ENCODE data around the gene FCHSD2.
"Not testable (repeated sequence)": the region's sequence is repeated elsewhere in the genome, so short reads cannot be mapped to it uniquely, and the experiment has no call there.

Gene FCHSD2

GRCh38 chr11:73013021-73013420, 129.1 kb downstream of the FCHSD2 start:
- no peak for DNase-seq (ENCODE audit: low read depth in 1 of 2, low spot score in 1 of 2)

DNA sequence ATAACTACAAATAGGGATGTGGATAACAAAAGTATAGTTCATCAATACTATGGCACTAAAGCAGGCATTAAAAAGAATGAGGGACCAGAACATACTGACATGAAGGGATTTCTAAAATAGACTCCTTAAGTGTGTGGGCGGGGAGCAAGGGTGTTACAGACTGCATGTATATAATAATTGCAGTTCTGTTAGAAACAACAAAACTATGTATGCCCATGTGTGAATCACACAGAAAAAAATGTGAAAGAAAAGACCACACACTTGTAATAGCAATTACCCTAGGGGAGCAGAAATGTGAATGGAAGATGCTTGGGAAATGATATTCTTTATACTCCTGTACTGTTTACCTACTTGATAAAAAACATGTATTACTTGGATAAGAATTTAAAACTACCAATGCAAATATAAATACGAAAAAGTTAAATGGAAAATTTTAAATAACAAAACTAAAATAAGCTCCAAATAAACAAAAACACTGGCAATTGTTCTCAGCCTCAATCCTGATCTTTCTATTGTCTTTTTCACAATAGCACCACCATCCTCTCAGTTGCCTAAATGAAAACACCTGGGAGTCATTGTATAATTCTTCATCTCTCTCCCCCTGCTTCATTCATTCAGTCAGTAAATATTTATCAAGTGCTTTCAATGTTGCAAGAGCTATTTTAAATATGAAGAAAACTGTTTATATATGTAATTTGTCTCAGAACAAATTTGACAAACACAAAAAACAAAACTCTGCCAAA, 129.8 kb downstream of the FCHSD2 start:
- DNase-seq (ENCODE audit: low read depth in 1 of 2, low spot score in 1 of 2): no peak

GRCh38 chr11:73011126-73011817, 130.8 kb downstream of the FCHSD2 start:
- no peak for DNase-seq (ENCODE audit: low read depth in 1 of 2, low spot score in 1 of 2)

DNA sequence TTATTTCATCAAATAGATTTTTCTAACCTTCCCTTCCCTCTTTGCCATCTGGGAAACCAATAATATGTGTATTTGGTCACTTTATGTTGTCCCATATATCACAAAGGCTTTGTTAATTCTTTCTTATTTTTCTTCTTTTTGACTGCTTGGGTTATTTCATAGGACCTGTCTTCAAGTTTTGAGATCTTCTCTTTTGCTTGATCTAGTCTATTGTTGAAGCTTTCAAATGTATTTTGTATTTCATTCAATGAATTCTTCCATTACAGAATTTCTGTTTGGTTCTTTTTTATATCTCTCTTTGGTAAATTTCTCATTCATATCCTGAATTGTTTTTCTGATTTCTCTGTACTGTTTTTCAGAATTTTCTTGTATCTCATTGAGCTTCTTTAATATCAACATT, 132.1 kb downstream of the FCHSD2 start:
- no peak for DNase-seq (ENCODE audit: low read depth in 1 of 2, low spot score in 1 of 2)

- DNase-seq (ENCODE audit: low read depth in 1 of 2, low spot score in 1 of 2): no peak
Measured at GRCh38 chr11:73004088-73004487, 138.0 kb downstream of the FCHSD2 start.

- DNase-seq (ENCODE audit: low read depth in 1 of 2, low spot score in 1 of 2): no peak
Measured at GRCh38 chr11:73003088-73003487, 139.0 kb downstream of the FCHSD2 start.

DNA sequence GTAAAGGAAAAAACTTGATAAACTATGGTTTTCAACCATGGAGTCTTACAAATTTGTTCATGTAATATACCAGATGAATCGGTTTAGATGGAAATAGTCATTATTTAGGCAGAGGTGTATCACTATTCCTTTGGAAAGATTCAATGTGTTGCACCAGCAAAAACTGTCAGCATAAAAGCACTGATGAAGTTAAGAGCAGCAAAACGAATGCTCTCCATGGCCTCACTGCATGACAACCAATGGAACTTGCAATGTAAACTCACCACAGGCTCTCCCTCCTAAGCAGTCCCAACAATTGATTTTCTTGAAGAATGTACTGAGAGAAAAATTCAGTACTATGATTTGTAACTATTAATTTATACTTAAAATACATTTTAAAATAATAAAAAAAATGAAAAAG, 139.9 kb downstream of the FCHSD2 start:
- no peak for DNase-seq (ENCODE audit: low read depth in 1 of 2, low spot score in 1 of 2)

DNA sequence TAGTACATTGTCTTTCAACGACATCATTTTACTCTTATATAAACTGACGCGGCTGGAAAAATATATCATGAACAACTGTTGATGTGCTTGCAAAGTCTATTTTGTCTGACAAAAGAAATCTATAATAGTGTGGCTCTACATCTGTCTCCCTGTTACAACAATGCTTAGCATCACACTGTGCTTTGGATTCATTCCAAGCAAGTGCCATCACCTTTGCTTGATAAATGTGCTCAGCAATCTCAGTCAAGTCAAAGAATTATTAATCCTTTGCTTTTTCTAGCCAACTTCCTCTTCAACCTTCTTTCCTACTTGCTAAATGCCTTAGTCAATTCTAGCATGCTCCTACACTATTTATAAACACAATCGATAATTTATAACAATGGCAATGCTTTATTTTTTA, 140.5 kb downstream of the FCHSD2 start:
- no peak for DNase-seq (ENCODE audit: low read depth in 1 of 2, low spot score in 1 of 2)

- DNase-seq (ENCODE audit: low read depth in 1 of 2, low spot score in 1 of 2): no peak
Measured at GRCh38 chr11:72998676-72999075, 143.4 kb downstream of the FCHSD2 start.

- DNase-seq (ENCODE audit: low read depth in 1 of 2, low spot score in 1 of 2): no peak
Measured at GRCh38 chr11:72996959-72997358, 145.2 kb downstream of the FCHSD2 start.

- DNase-seq (ENCODE audit: low read depth in 1 of 2, low spot score in 1 of 2): no peak
Measured at GRCh38 chr11:72989727-72990126, 152.4 kb downstream of the FCHSD2 start.

DNA sequence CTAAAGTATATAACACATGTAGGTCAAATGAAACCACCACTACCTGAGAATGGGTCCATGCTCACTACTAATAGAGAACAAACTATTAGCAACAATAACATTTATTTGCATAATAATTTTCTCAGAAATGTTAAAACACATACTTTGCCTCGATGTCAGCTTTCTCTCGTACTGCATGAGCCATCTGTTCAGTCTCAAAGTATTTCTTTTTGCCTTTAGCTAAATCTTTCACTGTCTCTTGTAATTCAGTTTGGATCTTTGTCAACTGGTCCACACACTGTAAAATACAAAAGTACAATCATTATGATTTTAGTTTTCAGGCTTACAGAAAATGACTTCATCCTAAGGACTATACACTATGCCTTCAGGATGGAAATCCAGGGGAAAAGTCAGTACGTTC, 153.3 kb downstream of the FCHSD2 start:
- no peak for DNase-seq (ENCODE audit: low read depth in 1 of 2, low spot score in 1 of 2)

DNA sequence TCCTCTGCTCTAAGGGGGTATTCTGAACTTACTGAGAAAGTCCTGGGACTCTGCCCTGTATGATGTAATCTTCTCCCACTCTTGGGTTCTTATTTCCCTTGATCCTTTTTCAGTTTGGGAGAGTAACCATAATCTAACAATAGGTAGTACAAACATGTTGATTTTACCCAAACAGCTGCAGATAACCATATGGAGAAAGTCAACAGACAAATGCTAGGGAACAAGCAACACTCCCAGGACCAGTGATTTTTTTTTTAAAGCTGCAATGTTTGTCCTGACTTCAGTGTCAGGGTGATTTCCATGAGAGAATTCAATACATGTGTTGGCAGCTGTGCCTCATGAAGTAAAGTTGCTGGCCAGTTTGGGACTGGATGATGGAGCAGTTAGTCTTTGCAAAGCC, 156.5 kb downstream of the FCHSD2 start:
- no peak for DNase-seq (ENCODE audit: low read depth in 1 of 2, low spot score in 1 of 2)

GRCh38 chr11:72984453-72985077, 157.6 kb downstream of the FCHSD2 start:
- no peak for DNase-seq (ENCODE audit: low read depth in 1 of 2, low spot score in 1 of 2)

- no peak for DNase-seq (ENCODE audit: low read depth in 1 of 2, low spot score in 1 of 2)
Measured at GRCh38 chr11:72983560-72983959, 158.6 kb downstream of the FCHSD2 start.

- no peak for DNase-seq (ENCODE audit: low read depth in 1 of 2, low spot score in 1 of 2)
Measured at GRCh38 chr11:72981971-72982685, 160.0 kb downstream of the FCHSD2 start.

DNA sequence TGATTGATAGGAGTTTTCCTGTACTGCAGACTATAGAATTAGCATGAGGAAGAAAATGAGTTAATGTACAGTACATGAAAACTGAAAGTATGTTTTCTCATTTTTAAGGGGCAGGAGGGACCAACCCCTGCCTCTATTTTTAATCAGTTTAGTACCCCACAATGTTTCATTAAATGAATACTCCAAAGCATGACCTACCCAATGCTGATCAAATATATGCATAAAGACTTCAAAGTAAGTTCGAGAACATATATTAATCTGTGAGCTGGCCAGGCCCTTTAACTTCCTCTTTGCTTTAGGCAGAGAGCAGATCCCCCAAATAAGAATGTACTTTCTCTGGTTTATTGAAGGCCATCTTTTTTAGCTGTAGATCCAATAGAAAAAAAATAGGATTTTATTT, 161.0 kb downstream of the FCHSD2 start:
- DNase-seq (ENCODE audit: low read depth in 1 of 2, low spot score in 1 of 2): no peak

- DNase-seq (ENCODE audit: low read depth in 1 of 2, low spot score in 1 of 2): not testable (repeated sequence)
Measured at GRCh38 chr11:72977782-72978181, 164.3 kb downstream of the FCHSD2 start.

- DNase-seq (ENCODE audit: low read depth in 1 of 2, low spot score in 1 of 2): not testable (repeated sequence)
Measured at GRCh38 chr11:72976522-72976892, 165.6 kb downstream of the FCHSD2 start.

DNA sequence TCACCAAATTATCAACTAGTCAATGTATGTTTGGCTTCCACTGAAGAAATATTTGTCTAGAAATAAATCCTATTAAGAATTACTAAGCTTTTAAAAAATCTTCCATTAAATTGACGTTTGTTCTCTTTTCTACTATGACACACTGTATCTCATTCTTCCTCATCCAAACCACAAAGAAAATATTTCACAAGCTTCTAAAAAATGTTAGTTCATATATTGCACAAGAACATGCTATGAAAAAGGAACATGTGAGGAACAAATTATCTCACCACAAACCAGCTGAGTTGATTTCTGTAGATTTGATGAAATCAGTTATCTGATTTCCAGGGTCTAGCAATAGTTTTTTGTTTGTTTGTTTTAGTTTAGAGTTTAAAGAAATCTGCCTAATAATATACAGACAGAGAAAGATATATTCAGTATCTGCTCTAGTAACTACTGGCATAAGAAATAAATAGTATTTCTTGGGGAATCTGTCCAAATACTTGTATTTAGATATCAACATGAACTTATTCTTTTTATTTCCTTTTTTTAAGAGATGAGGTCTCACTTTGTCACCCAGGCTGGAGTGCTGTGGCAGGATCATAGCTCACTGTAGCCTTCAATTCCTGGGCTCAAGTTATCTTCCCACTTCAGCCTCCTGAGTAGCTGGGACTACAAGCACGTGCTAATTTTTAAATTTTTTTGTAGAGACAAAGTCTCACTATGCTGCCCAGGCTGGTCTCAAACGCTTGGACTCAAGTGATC, 166.2 kb downstream of the FCHSD2 start:
- DNase-seq (ENCODE audit: low read depth in 1 of 2, low spot score in 1 of 2): no peak
